K562 (cell line): ENCODE results near the gene PKP1.

Experiments used
- CTCF ChIP-seq, 3 experiments: IDR thresholded peaks in 2 of 3; conservative IDR thresholded peaks in 1 of 3; 2 replicates each; pipeline ENCODE4 v1.5.1; 2011 to 2012; ENCODE audit warnings: low read length in 3 of 3, mild to moderate bottlenecking in 3 of 3, control low read depth in 2 of 3, improper control_type of control experiment in 1 of 3, inconsistent platforms in 1 of 3, low read depth in 1 of 3, mixed read lengths in 1 of 3, moderate library complexity in 1 of 3; ENCODE audit not compliant: insufficient read depth in 2 of 3
- ELK1 ChIP-seq: sonication (generic); formaldehyde crosslinking; IDR thresholded peaks from 2 replicates; pipeline ENCODE4 v1.8.1; 2022; ENCODE audit warnings: missing genetic modification reagents
- HOMEZ ChIP-seq: fragments of 250-450 bp; sonication (Bioruptor Pico); IDR thresholded peaks from 2 replicates; pipeline ENCODE4 v1.4.0; 2020; ENCODE audit warnings: mild to moderate bottlenecking, moderate library complexity
- KDM4B ChIP-seq, 2 experiments: fragments of 450-650 bp in 1 of 2; sonication (generic) in 1 of 2; IDR thresholded peaks; 2 replicates each; pipeline ENCODE4 v1.6.1; 2016 to 2017; ENCODE audit warnings: borderline replicate concordance in 2 of 2, antibody characterized with exemption in 1 of 2, low read depth in 1 of 2, mild to moderate bottlenecking in 1 of 2
- POLR2AphosphoS5 ChIP-seq: IDR thresholded peaks from 2 replicates; pipeline ENCODE4 v1.6.1; 2011; ENCODE audit warnings: mild to moderate bottlenecking, low read depth, low read length, moderate library complexity; ENCODE audit not compliant: control insufficient read depth, insufficient read depth
- RNF2 ChIP-seq: sonication (generic); IDR thresholded peaks from 2 replicates; pipeline ENCODE4 v1.6.1; 2016

- TF ChIP-seq POLR2AphosphoS5 (no peak), ELK1 (CRISPR knock-in tag) (no peak), CTCF (IDR thresholded peaks at IDR 0.05 in 2 of 3, conservative IDR thresholded peaks at IDR 0.05 in 1 of 3; ENCODE audit: insufficient read depth in 2 of 3, low read depth in 1 of 3, low read length in 3 of 3) (no peak), HOMEZ (CRISPR knock-in tag) (no peak), RNF2 (no peak), KDM4B (IDR thresholded peaks at IDR 0.05; ENCODE audit: borderline replicate concordance in 2 of 2, low read depth in 1 of 2) (no peak)
Measured at GRCh38 chr1:201317551-201317950, 34.2 kb downstream of the PKP1 start.
